ENCODE measurements around the gene TCN1. TPM values are rescaled to one million over a fixed set of nuclear protein-coding genes. Genes with fewer than 3 reads are reported as not detected.
A peak's percentile ranks its signal among the peaks of the same experiment; 100 is the strongest.

TCN1 gene
- total RNA-seq, 1 experiment from 2014 or later = 1.7 TPM

DNA sequence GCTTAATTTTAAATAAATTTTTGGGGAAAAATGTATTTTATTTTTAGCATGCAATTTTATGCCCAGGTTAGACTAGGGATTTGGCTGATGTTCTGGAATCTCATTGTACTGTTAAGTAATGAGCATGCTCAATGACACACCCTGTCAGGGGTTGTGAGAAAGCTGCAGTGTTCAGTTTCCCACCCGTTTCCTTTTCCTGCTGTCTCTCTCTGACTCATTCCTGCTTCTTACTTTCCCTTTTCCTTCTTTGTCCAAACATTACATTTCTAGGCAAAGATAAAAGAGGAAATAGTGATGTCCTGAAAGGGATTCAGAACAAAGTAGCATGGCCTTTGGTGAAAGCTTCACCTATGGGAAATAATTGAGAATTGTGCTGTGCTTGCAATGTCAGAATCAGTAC, 35.0 kb upstream of the TCN1 start:
- peak; percentile 22 for DNase-seq (ENCODE audit: low read depth, low spot score)
- intact Hi-C loops (cut with micrococcal nuclease) = no loop called here
- Histone ChIP-seq H3K9me2 (ENCODE audit: insufficient read depth) (no peaks in the 10 kb centered on the region), H2AFZ (ENCODE audit: low read depth, low read length, poor library complexity, severe bottlenecking) (peak overlapping the region; percentile 50), H3K4me2 (ENCODE audit: low read length) (peak overlapping the region; percentile 31), H3K9me3 (ENCODE audit: control insufficient read depth in 1 of 2, insufficient read depth in 1 of 2, low read depth in 1 of 2, low read length in 2 of 2) (no peaks in the 10 kb centered on the region), H3K36me3 (ENCODE audit: control insufficient read depth in 1 of 2, insufficient read depth in 2 of 2, low read length in 2 of 2) (no peaks in the 10 kb centered on the region), H3K4me3 (replicated peaks in 1 of 2; ENCODE audit: low read depth in 1 of 2, low read length in 2 of 2) (peak overlapping the region in 1 of 2 experiments; percentile 3; a peak in 1 of 4 replicates), H3K4me1 (ENCODE audit: control insufficient read depth in 1 of 2, insufficient read depth in 2 of 2, low read length in 2 of 2) (peaks cover 7 to 20% of the 10 kb centered on the region in 2 experiments; a peak in 3 of 4 replicates), H3K79me2 (ENCODE audit: insufficient read depth, low read length) (no peaks in the 10 kb centered on the region), H3K9ac (ENCODE audit: low read length) (peak overlapping the region; percentile 3; the same call in 1 of the 2 replicates), H3K27ac (ENCODE audit: low read depth, low read length) (no peak overlapping the region), H4K20me1 (ENCODE audit: insufficient read depth) (no peaks in the 10 kb centered on the region), H3K27me3 (ENCODE audit: insufficient read depth, low read length) (no peaks in the 10 kb centered on the region)
- ChIA-PET CTCF (interaction anchor here (2.4 kb wide), 1 partner anchor 18 kb away, joined by 8 read pairs; no protein-coding TSS in a partner anchor), POLR2A (no interaction called here), RAD21 (ENCODE audit: low non-redundant PET in 1 of 2, low total read pairs in 2 of 2, uncharacterized antibody in 2 of 2, unreplicated experiment in 2 of 2) (no interaction called here)
- TF ChIP-seq EZH2phosphoT487 (IDR thresholded peaks at IDR 0.05; ENCODE audit: borderline replicate concordance) (no peak), CEBPB (IDR thresholded peaks at IDR 0.05; ENCODE audit: low read depth) (no peak)
- TF ChIP-seq, protein P1, sequence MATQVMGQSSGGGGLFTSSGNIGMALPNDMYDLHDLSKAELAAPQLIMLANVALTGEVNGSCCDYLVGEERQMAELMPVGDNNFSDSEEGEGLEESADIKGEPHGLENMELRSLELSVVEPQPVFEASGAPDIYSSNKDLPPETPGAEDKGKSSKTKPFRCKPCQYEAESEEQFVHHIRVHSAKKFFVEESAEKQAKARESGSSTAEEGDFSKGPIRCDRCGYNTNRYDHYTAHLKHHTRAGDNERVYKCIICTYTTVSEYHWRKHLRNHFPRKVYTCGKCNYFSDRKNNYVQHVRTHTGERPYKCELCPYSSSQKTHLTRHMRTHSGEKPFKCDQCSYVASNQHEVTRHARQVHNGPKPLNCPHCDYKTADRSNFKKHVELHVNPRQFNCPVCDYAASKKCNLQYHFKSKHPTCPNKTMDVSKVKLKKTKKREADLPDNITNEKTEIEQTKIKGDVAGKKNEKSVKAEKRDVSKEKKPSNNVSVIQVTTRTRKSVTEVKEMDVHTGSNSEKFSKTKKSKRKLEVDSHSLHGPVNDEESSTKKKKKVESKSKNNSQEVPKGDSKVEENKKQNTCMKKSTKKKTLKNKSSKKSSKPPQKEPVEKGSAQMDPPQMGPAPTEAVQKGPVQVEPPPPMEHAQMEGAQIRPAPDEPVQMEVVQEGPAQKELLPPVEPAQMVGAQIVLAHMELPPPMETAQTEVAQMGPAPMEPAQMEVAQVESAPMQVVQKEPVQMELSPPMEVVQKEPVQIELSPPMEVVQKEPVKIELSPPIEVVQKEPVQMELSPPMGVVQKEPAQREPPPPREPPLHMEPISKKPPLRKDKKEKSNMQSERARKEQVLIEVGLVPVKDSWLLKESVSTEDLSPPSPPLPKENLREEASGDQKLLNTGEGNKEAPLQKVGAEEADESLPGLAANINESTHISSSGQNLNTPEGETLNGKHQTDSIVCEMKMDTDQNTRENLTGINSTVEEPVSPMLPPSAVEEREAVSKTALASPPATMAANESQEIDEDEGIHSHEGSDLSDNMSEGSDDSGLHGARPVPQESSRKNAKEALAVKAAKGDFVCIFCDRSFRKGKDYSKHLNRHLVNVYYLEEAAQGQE (IDR thresholded peaks at IDR 0.05; ENCODE audit: low read depth) = no peak
- TF ChIP-seq, protein P2, sequence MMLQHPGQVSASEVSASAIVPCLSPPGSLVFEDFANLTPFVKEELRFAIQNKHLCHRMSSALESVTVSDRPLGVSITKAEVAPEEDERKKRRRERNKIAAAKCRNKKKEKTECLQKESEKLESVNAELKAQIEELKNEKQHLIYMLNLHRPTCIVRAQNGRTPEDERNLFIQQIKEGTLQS (IDR thresholded peaks at IDR 0.05) = no peak
- no TSS peak for BruUV-seq (replicated peaks)
- peak; percentile 58; the same call in 1 of the 2 replicates for ATAC-seq
